Loucy (cell line): ENCODE measurements around the gene SORCS1.

Source experiments
- H2AFZ ChIP-seq: fragments of 200-600 bp; sonication (generic); 2 replicates; pipeline ENCODE4 v1.6.0; 2016; ENCODE audit warnings: antibody characterized with exemption, mild to moderate bottlenecking, low read length, moderate library complexity
- H3F3A ChIP-seq: fragments of 200-600 bp; 2 replicates; pipeline ENCODE4 v1.6.0; 2016; ENCODE audit warnings: antibody characterized with exemption, low read depth, mild to moderate bottlenecking
- H3K27me3 ChIP-seq: fragments of 200-600 bp; sonication (generic); 2 replicates; pipeline ENCODE4 v1.6.1; 2014; ENCODE audit warnings: low read length, mild to moderate bottlenecking; ENCODE audit not compliant: insufficient read depth, poor library complexity, severe bottlenecking
- H3K36me3 ChIP-seq: fragments of 200-600 bp; sonication (generic); 2 replicates; pipeline ENCODE4 v1.6.1; 2016; ENCODE audit warnings: low read length; ENCODE audit not compliant: insufficient read depth
- H3K4me1 ChIP-seq: fragments of 200-600 bp; sonication (generic); 2 replicates; pipeline ENCODE4 v1.5.1; 2014; ENCODE audit warnings: low read length, mild to moderate bottlenecking; ENCODE audit not compliant: insufficient read depth, poor library complexity, severe bottlenecking
- H3K4me2 ChIP-seq: fragments of 200-600 bp; sonication (generic); 2 replicates; pipeline ENCODE4 v1.6.0; 2014; ENCODE audit warnings: antibody characterized with exemption, low read length, low read depth, mild to moderate bottlenecking; ENCODE audit not compliant: poor library complexity, severe bottlenecking
- H3K4me3 ChIP-seq: fragments of 200-600 bp; sonication (generic); 2 replicates; pipeline ENCODE4 v1.5.1; 2014; ENCODE audit warnings: low read length, mild to moderate bottlenecking, mixed read lengths; ENCODE audit not compliant: poor library complexity, severe bottlenecking
- H3K79me2 ChIP-seq: fragments of 200-600 bp; sonication (generic); 2 replicates; pipeline ENCODE4 v1.6.1; 2014; ENCODE audit warnings: low read length; ENCODE audit not compliant: insufficient read depth
- H3K9ac ChIP-seq: fragments of 200-600 bp; sonication (generic); 2 replicates; pipeline ENCODE4 v1.6.0; 2014; ENCODE audit warnings: mild to moderate bottlenecking, low read depth, low read length, moderate library complexity; ENCODE audit not compliant: poor library complexity, severe bottlenecking
- H3K9me2 ChIP-seq: fragments of 200-600 bp; sonication (generic); replicated peaks from 2 replicates; pipeline ENCODE4 v1.6.1; 2016; ENCODE audit warnings: low read depth, low read length, mixed read lengths
- H3K9me3 ChIP-seq: fragments of 200-600 bp; sonication (generic); 2 replicates; pipeline ENCODE4 v1.6.1; 2014; ENCODE audit warnings: mild to moderate bottlenecking, antibody characterized with exemption, low read length, low read depth; ENCODE audit not compliant: insufficient read depth
- H4K20me1 ChIP-seq: fragments of 200-600 bp; sonication (generic); 2 replicates; pipeline ENCODE4 v1.6.0; 2014; ENCODE audit warnings: antibody characterized with exemption, low read length, mild to moderate bottlenecking; ENCODE audit not compliant: insufficient read depth, poor library complexity, severe bottlenecking
- EZH2phosphoT487 ChIP-seq: fragments of 200-600 bp; IDR thresholded peaks from 2 replicates; pipeline ENCODE4 v1.6.1; 2018; ENCODE audit warnings: antibody characterized with exemption, mild to moderate bottlenecking, moderate library complexity, borderline replicate concordance
- TF ChIP-seq, protein P1 (sequence below): fragments of 200-600 bp; sonication (generic); conservative IDR thresholded peaks from 2 replicates; pipeline ENCODE4 v1.5.1; 2014; ENCODE audit warnings: mild to moderate bottlenecking, antibody characterized with exemption, low read length

The SORCS1 gene

DNA sequence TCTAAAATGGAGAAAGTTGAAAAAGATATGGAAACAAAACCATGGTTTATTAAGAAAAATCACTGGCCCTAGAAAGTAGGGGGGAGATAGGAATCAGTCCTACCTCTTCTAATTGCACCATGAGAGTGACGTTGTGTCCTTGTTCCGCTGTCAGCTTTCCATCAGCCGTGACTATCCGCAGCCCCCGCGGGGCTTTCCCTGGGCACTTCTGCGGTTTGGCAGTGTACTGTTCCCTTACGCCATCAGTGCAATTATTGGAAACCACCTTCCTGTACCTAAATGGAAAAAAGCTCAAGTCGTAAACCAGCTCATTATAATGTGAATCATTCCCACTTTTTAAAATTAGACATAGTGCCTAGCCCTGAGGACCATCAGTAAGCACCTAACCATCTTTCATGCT is 512.2 kb downstream of the SORCS1 start:
- Histone ChIP-seq H2AFZ (no peak overlapping the region), H3K4me2 (no peak overlapping the region), H3K9ac (no peak overlapping the region), H3K27me3 (no peaks in the 10 kb centered on the region), H3K4me3 (no peak overlapping the region), H3K79me2 (no peaks in the 10 kb centered on the region), H3K4me1 (no peaks in the 10 kb centered on the region), H4K20me1 (no peaks in the 10 kb centered on the region), H3K9me3 (no peaks in the 10 kb centered on the region), H3F3A (no peaks in the 10 kb centered on the region), H3K9me2 (no peaks in the 10 kb centered on the region), H3K36me3 (no peaks in the 10 kb centered on the region)
- no peak for TF ChIP-seq EZH2phosphoT487
- TF ChIP-seq, protein P1, sequence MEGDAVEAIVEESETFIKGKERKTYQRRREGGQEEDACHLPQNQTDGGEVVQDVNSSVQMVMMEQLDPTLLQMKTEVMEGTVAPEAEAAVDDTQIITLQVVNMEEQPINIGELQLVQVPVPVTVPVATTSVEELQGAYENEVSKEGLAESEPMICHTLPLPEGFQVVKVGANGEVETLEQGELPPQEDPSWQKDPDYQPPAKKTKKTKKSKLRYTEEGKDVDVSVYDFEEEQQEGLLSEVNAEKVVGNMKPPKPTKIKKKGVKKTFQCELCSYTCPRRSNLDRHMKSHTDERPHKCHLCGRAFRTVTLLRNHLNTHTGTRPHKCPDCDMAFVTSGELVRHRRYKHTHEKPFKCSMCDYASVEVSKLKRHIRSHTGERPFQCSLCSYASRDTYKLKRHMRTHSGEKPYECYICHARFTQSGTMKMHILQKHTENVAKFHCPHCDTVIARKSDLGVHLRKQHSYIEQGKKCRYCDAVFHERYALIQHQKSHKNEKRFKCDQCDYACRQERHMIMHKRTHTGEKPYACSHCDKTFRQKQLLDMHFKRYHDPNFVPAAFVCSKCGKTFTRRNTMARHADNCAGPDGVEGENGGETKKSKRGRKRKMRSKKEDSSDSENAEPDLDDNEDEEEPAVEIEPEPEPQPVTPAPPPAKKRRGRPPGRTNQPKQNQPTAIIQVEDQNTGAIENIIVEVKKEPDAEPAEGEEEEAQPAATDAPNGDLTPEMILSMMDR, result no peak

DNA sequence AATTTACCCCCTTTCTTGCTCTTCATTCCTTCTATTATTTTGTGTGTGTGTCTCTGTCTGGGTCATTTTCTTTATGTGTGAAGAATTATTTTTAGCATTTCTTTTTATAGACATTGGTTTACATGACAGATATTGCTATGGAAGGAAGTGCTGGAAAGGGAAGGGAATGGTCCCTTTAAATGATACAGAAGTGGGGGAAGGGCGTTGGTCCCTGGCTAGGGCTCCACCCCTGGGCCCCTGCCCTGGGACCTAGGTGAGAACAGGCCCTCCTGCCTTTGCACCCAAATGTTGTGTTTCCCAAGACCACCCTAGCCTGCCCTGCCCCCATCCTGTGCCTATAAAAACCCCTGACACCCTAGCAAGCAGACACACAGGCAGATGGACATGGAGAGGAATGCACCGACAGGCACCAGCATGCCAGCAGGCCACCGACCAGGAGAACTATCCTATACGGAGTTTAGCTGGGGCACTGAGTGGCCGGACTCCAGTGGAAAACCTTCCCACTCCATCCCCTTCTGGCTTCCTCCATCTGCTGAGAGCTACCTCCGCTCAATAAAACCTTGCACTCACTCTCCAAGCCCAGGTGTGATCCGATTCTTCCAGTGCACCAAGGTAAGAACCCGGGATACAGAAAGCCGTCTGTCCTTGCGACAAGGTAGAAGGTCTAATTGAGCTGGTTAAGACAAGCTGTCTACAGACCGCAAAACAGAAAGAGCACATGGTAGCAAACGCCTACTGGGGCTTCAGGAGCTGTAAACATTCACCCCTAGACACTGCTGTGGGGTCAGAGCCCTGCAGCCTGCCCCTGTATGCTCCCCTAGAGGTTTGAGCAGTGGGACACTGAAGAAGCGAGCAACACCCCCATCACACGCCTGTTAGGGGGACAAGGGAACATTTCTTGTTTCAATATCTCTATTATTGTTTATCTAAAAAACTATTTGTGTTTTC is 515.7 kb downstream of the SORCS1 start:
- Histone ChIP-seq H3K4me3 (no peak overlapping the region), H3K9me2 (no peaks in the 10 kb centered on the region), H3K36me3 (no peaks in the 10 kb centered on the region), H3K9me3 (no peaks in the 10 kb centered on the region), H3K27me3 (no peaks in the 10 kb centered on the region), H3F3A (no peaks in the 10 kb centered on the region), H2AFZ (no peak overlapping the region), H3K4me2 (no peak overlapping the region), H3K9ac (no peak overlapping the region), H3K4me1 (no peaks in the 10 kb centered on the region), H4K20me1 (no peaks in the 10 kb centered on the region), H3K79me2 (no peaks in the 10 kb centered on the region)
- TF ChIP-seq EZH2phosphoT487, result no peak
- TF ChIP-seq, protein P1, result no peak

DNA sequence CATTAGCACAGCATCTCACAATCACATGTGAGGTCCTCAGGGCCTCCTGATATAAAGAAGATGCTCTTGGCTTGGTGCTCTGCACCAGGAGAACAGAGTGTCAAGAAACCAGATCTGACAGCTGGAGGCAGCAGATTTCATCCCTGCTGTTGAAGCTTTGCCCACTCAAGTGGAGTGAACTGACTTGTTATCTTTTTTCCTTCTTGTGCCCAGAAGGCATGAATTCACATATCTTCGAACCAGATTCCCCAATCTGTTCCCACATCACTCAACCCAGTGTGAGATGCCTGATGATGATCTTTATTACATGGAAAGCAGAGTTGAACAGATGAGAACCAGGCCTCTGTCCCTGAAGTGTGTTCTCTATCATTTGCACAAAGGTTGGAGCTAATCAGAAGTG is 521.0 kb downstream of the SORCS1 start:
- Histone ChIP-seq H3K79me2 (no peaks in the 10 kb centered on the region), H3K4me3 (no peak overlapping the region), H3K4me2 (no peak overlapping the region), H3K27me3 (no peaks in the 10 kb centered on the region), H3K9ac (no peak overlapping the region), H3K36me3 (no peaks in the 10 kb centered on the region), H3K9me2 (no peaks in the 10 kb centered on the region), H3K4me1 (no peaks in the 10 kb centered on the region), H4K20me1 (no peaks in the 10 kb centered on the region), H3K9me3 (no peaks in the 10 kb centered on the region), H2AFZ (no peak overlapping the region), H3F3A (no peaks in the 10 kb centered on the region)
- no peak for TF ChIP-seq EZH2phosphoT487
- TF ChIP-seq, protein P1, result no peak
